ENCODE measurements around the gene PACSIN1. TPM values are rescaled to one million over a fixed set of nuclear protein-coding genes. Genes with fewer than 3 reads are reported as not detected.
A peak's percentile ranks its signal among the peaks of the same experiment; 100 is the strongest.

PACSIN1 gene
- total RNA-seq, 1 experiment from 2014 or later: 5.0 TPM

GRCh38 chr6:34462551-34462971 is 3.3 kb upstream of the PACSIN1 start:
- peak; percentile 69 for DNase-seq (ENCODE audit: low read depth, low spot score)
- Histone ChIP-seq H3K4me2 (ENCODE audit: low read length) (peak overlapping the region; percentile 82), H3K4me1 (ENCODE audit: control insufficient read depth in 1 of 2, insufficient read depth in 2 of 2, low read length in 2 of 2) (peaks cover 8 to 47% of the 10 kb centered on the region in 2 experiments)

GRCh38 chr6:34463299-34463698 is 2.6 kb upstream of the PACSIN1 start:
- Histone ChIP-seq H3K9me2 (ENCODE audit: insufficient read depth) (no peaks in the 10 kb centered on the region), H3K4me1 (ENCODE audit: control insufficient read depth in 1 of 2, insufficient read depth in 2 of 2, low read length in 2 of 2) (peaks cover 8 to 44% of the 10 kb centered on the region in 2 experiments), H3K9me3 (ENCODE audit: control insufficient read depth in 1 of 2, insufficient read depth in 1 of 2, low read depth in 1 of 2, low read length in 2 of 2) (no peaks in the 10 kb centered on the region), H3K27ac (ENCODE audit: low read depth, low read length) (no peak overlapping the region), H2AFZ (ENCODE audit: low read depth, low read length, poor library complexity, severe bottlenecking) (no peak overlapping the region), H3K4me3 (replicated peaks in 1 of 2; ENCODE audit: low read depth in 1 of 2, low read length in 2 of 2) (no peak overlapping the region), H3K27me3 (ENCODE audit: insufficient read depth, low read length) (no peaks in the 10 kb centered on the region), H3K9ac (ENCODE audit: low read length) (no peak overlapping the region), H3K36me3 (ENCODE audit: control insufficient read depth in 1 of 2, insufficient read depth in 2 of 2, low read length in 2 of 2) (no peaks in the 10 kb centered on the region), H4K20me1 (ENCODE audit: insufficient read depth) (no peaks in the 10 kb centered on the region), H3K79me2 (ENCODE audit: insufficient read depth, low read length) (no peaks in the 10 kb centered on the region), H3K4me2 (ENCODE audit: low read length) (no peak overlapping the region)
- CTCF ChIA-PET: interaction anchor here (1.6 kb wide), 1 partner anchor 146 kb away, joined by 32 read pairs; no protein-coding TSS in a partner anchor
- no peak for ATAC-seq
- no peak for DNase-seq (ENCODE audit: low read depth, low spot score)
- BruUV-seq (replicated peaks): no TSS peak
- RAD21 ChIA-PET (ENCODE audit: low non-redundant PET in 1 of 2, low total read pairs in 2 of 2, uncharacterized antibody in 2 of 2, unreplicated experiment in 2 of 2): interaction anchor here in 1 of 2 experiments (1.9 kb wide), 1 partner anchor 146 kb away, joined by 6 read pairs; no protein-coding TSS in a partner anchor
- POLR2A ChIA-PET: interaction anchor here (1.2 kb wide), 1 partner anchor 139 kb away, joined by 3 read pairs; no protein-coding TSS in a partner anchor
- no peak for TF ChIP-seq RAD21 (IDR thresholded peaks at IDR 0.05; ENCODE audit: low read depth)
- TF ChIP-seq POLR2A (IDR thresholded peaks at IDR 0.05; ENCODE audit: borderline replicate concordance, extremely low read depth, insufficient read depth, insufficient read length): no peak
- no peak for TF ChIP-seq EGR1 (IDR thresholded peaks at IDR 0.05; ENCODE audit: low read depth)
- TF ChIP-seq ELF1 (IDR thresholded peaks at IDR 0.05; ENCODE audit: borderline replicate concordance, low read depth): no peak
- no peak for TF ChIP-seq YY1 (IDR thresholded peaks at IDR 0.05; ENCODE audit: extremely low read depth, insufficient replicate concordance, low read depth, low read length)
- TF ChIP-seq CBX3 (IDR thresholded peaks at IDR 0.05; ENCODE audit: low read depth): no peak
- TF ChIP-seq SIN3A (IDR thresholded peaks at IDR 0.05; ENCODE audit: low read depth): no peak
- TF ChIP-seq MAX (IDR thresholded peaks at IDR 0.05): no peak
- no peak for TF ChIP-seq FOSL1 (IDR thresholded peaks at IDR 0.05; ENCODE audit: low read depth)
- TF ChIP-seq POLR2AphosphoS5 (IDR thresholded peaks at IDR 0.05; ENCODE audit: low read depth, low read length): no peak
- TF ChIP-seq CEBPB (IDR thresholded peaks at IDR 0.05; ENCODE audit: low read depth): no peak
- TF ChIP-seq SRF (IDR thresholded peaks at IDR 0.05; ENCODE audit: low read depth): no peak
- no peak for TF ChIP-seq ATF3 (IDR thresholded peaks at IDR 0.05)
- no peak for TF ChIP-seq SP1 (IDR thresholded peaks at IDR 0.05; ENCODE audit: low read depth)
- TF ChIP-seq EZH2phosphoT487 (IDR thresholded peaks at IDR 0.05; ENCODE audit: borderline replicate concordance): no peak
- intact Hi-C loops (cut with micrococcal nuclease): loop anchor here (5.0 kb wide), 1 partner anchor 349 kb away; no protein-coding TSS in a partner anchor

More at GRCh38 chr6:34462551-34462971, 3.3 kb upstream of the PACSIN1 start:
- POLR2A ChIA-PET: interaction anchor here (0.6 to 1.6 kb wide), 6 partner anchors 47 to 535 kb away, joined by 3 to 6 read pairs (median 3); partner anchors contain the start of gene HMGA1
- ATAC-seq: peak; percentile 96
- CTCF ChIA-PET: interaction anchor here (0.8 to 2.0 kb wide), 4 partner anchors 147 to 743 kb away, joined by 3 to 32 read pairs (median 4); no protein-coding TSS in a partner anchor
- H3K9ac ChIP-seq (ENCODE audit: low read length): peak overlapping the region; percentile 24; the same call in 1 of the 2 replicates
- no peak overlapping the region; the same call in 1 of the 2 replicates for H3K27ac ChIP-seq (ENCODE audit: low read depth, low read length)
- no peaks in the 10 kb centered on the region for H3K36me3 ChIP-seq (ENCODE audit: control insufficient read depth in 1 of 2, insufficient read depth in 2 of 2, low read length in 2 of 2)
- H3K27me3 ChIP-seq (ENCODE audit: insufficient read depth, low read length): no peaks in the 10 kb centered on the region
- no peaks in the 10 kb centered on the region for H3K79me2 ChIP-seq (ENCODE audit: insufficient read depth, low read length)
- H3K9me3 ChIP-seq (ENCODE audit: control insufficient read depth in 1 of 2, insufficient read depth in 1 of 2, low read depth in 1 of 2, low read length in 2 of 2): no peaks in the 10 kb centered on the region
- RAD21 ChIA-PET (ENCODE audit: low non-redundant PET in 1 of 2, low total read pairs in 2 of 2, uncharacterized antibody in 2 of 2, unreplicated experiment in 2 of 2): interaction anchor here (0.8 to 1.9 kb wide), 2 partner anchors 146 to 147 kb away, joined by 6 to 9 read pairs; no protein-coding TSS in a partner anchor
- no peaks in the 10 kb centered on the region for H4K20me1 ChIP-seq (ENCODE audit: insufficient read depth)
- TF ChIP-seq POLR2AphosphoS5 (IDR thresholded peaks at IDR 0.05; ENCODE audit: low read depth, low read length) (peak; percentile 44), SIN3A (IDR thresholded peaks at IDR 0.05; ENCODE audit: low read depth) (no peak), TCF7L2 (IDR thresholded peaks at IDR 0.05; ENCODE audit: borderline replicate concordance, extremely low read depth, insufficient read depth, insufficient read length) (peak; percentile 75), ZFX (IDR thresholded peaks at IDR 0.05) (no peak), POLR2A (IDR thresholded peaks at IDR 0.05; ENCODE audit: borderline replicate concordance, extremely low read depth, insufficient read depth, insufficient read length) (peak; percentile 27)
- peak overlapping the region; percentile 13 to 40; a peak in 3 of 4 replicates for H3K4me3 ChIP-seq (replicated peaks in 1 of 2; ENCODE audit: low read depth in 1 of 2, low read length in 2 of 2)
- no TSS peak for BruUV-seq (replicated peaks)
- peak overlapping the region; percentile 84 for H2AFZ ChIP-seq (ENCODE audit: low read depth, low read length, poor library complexity, severe bottlenecking)
- H3K9me2 ChIP-seq (ENCODE audit: insufficient read depth): no peaks in the 10 kb centered on the region
- intact Hi-C loops (cut with micrococcal nuclease): loop anchor here (5.0 kb wide), 1 partner anchor 350 kb away; no protein-coding TSS in a partner anchor
